ENCODE results near the gene FBXO21. TPM values are rescaled to one million over a fixed set of nuclear protein-coding genes. Genes with fewer than 3 reads are reported as not detected.
A peak's percentile ranks its signal among the peaks of the same experiment; 100 is the strongest.

Gene FBXO21
- total and polyA plus RNA-seq, 2 donors (not counting 1 experiment from before 2014, with no cell fraction given) = 31.3 to 81.3 TPM

DNA sequence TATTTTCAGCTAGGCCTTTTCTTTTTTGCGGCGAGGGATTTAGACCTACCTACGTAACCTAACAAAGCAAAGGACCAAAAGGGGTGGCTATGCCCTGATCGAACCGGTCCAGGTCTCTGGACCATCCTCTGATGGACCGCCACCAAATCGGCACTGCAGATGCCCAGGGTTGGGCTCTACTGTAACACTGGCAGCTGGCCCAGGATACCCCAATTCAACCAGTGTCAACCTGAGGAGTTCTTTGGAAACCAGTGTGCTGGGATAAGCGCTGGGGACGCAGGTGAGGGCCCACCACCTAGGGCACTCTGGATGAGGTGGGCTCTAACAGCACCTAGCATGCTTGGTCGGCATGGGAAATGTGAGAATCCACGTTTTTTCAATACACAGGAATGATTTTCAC, 32.2 kb downstream of the FBXO21 start:
- Histone ChIP-seq H3K27me3 (ENCODE audit: control insufficient read depth, insufficient read depth, low read length) (no peaks in the 10 kb centered on the region), H3K27ac (ENCODE audit: insufficient read depth, low read length) (no peak overlapping the region), H3K79me2 (ENCODE audit: control insufficient read depth, insufficient read depth, low read length) (no peaks in the 10 kb centered on the region), H3K36me3 (ENCODE audit: control insufficient read depth, insufficient read depth, low read length) (peaks cover 16% of the 10 kb centered on the region), H3K9ac (ENCODE audit: insufficient read depth, low read length) (no peak overlapping the region), H2AFZ (ENCODE audit: low read length) (no peak overlapping the region), H4K20me1 (ENCODE audit: control insufficient read depth, extremely low read depth, insufficient read depth, low read length) (no peaks in the 10 kb centered on the region), H3K4me2 (ENCODE audit: extremely low read depth, insufficient read depth, low read length) (no peak overlapping the region), H3K4me1 (ENCODE audit: control insufficient read depth, extremely low read depth, insufficient read depth, low read length) (no peaks in the 10 kb centered on the region), H3K4me3 (replicated peaks in 1 of 4; ENCODE audit: control extremely low read depth in 1 of 4, insufficient read depth in 1 of 4, low read depth in 3 of 4, low read length in 4 of 4) (no peak overlapping the region), H3K9me3 (ENCODE audit: control insufficient read depth, insufficient read depth, low read depth, low read length) (no peaks in the 10 kb centered on the region)
- no peak for DNase-seq (ENCODE audit: low read depth in 2 of 2)
- TF ChIP-seq, protein P1, sequence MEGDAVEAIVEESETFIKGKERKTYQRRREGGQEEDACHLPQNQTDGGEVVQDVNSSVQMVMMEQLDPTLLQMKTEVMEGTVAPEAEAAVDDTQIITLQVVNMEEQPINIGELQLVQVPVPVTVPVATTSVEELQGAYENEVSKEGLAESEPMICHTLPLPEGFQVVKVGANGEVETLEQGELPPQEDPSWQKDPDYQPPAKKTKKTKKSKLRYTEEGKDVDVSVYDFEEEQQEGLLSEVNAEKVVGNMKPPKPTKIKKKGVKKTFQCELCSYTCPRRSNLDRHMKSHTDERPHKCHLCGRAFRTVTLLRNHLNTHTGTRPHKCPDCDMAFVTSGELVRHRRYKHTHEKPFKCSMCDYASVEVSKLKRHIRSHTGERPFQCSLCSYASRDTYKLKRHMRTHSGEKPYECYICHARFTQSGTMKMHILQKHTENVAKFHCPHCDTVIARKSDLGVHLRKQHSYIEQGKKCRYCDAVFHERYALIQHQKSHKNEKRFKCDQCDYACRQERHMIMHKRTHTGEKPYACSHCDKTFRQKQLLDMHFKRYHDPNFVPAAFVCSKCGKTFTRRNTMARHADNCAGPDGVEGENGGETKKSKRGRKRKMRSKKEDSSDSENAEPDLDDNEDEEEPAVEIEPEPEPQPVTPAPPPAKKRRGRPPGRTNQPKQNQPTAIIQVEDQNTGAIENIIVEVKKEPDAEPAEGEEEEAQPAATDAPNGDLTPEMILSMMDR (conservative IDR thresholded peaks at IDR 0.05 in 1 of 2, IDR thresholded peaks at IDR 0.05 in 1 of 2; ENCODE audit: low read depth in 1 of 2, low read length in 2 of 2) = no peak
- TF ChIP-seq EZH2 (IDR thresholded peaks at IDR 0.05; ENCODE audit: low read length, missing control alignments) = no peak

DNA sequence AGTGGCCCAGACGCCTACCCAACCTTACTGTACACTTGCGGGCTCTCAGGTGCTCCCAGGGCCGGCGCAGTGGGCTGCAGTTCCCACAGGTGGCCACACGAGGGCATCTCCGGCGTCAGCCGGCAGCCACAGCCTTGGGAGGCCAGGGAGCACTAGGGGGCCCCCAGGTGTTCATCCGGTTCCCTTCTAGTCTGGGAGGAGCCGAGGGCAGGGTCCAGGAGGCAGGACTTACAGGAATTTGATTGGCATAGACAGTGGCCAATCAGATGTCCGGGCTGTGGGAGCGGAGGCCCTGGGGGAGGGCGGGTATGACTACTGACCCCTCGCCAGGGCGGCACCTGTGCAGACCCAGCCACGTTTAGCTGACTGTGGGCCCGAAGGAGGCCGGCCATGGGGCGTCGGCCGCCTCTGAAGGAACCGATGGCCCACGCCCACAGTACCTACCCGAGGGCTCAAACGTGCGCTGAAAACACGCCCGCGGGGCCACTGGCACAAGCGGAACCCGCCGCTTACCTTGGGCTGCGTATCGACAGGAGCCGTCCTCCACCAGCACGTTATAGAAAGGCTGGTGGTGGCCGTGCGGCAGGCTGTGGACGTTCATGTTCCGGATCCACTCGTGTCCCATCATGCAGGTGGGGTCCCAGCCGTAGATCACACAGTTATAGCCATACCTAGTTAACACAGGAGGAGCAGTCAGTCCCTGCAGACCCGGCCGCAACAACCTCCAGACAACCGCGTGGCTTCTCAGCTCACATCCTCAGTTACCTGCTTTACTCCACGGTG, 34.8 kb downstream of the FBXO21 start:
- no peaks in the 10 kb centered on the region for H3K9me3 ChIP-seq (ENCODE audit: control insufficient read depth, insufficient read depth, low read depth, low read length)
- H2AFZ ChIP-seq (ENCODE audit: low read length) = no peak overlapping the region
- no peaks in the 10 kb centered on the region for H3K4me1 ChIP-seq (ENCODE audit: control insufficient read depth, extremely low read depth, insufficient read depth, low read length)
- no peak overlapping the region for H3K27ac ChIP-seq (ENCODE audit: insufficient read depth, low read length)
- H3K9ac ChIP-seq (ENCODE audit: insufficient read depth, low read length) = no peak overlapping the region
- H3K36me3 ChIP-seq (ENCODE audit: control insufficient read depth, insufficient read depth, low read length) = peaks cover 8% of the 10 kb centered on the region
- no peak overlapping the region for H3K4me3 ChIP-seq (replicated peaks in 1 of 4; ENCODE audit: control extremely low read depth in 1 of 4, insufficient read depth in 1 of 4, low read depth in 3 of 4, low read length in 4 of 4)
- peak; percentile 26 to 46 for DNase-seq (ENCODE audit: low read depth in 2 of 2)
- H3K4me2 ChIP-seq (ENCODE audit: extremely low read depth, insufficient read depth, low read length) = no peak overlapping the region
- no peak for TF ChIP-seq EZH2 (IDR thresholded peaks at IDR 0.05; ENCODE audit: low read length, missing control alignments)
- TF ChIP-seq, protein P1 (conservative IDR thresholded peaks at IDR 0.05 in 1 of 2, IDR thresholded peaks at IDR 0.05 in 1 of 2; ENCODE audit: low read depth in 1 of 2, low read length in 2 of 2) = peak; percentile 53 to 59
- no peaks in the 10 kb centered on the region for H4K20me1 ChIP-seq (ENCODE audit: control insufficient read depth, extremely low read depth, insufficient read depth, low read length)
- no peaks in the 10 kb centered on the region for H3K27me3 ChIP-seq (ENCODE audit: control insufficient read depth, insufficient read depth, low read length)
- no peaks in the 10 kb centered on the region for H3K79me2 ChIP-seq (ENCODE audit: control insufficient read depth, insufficient read depth, low read length)

DNA sequence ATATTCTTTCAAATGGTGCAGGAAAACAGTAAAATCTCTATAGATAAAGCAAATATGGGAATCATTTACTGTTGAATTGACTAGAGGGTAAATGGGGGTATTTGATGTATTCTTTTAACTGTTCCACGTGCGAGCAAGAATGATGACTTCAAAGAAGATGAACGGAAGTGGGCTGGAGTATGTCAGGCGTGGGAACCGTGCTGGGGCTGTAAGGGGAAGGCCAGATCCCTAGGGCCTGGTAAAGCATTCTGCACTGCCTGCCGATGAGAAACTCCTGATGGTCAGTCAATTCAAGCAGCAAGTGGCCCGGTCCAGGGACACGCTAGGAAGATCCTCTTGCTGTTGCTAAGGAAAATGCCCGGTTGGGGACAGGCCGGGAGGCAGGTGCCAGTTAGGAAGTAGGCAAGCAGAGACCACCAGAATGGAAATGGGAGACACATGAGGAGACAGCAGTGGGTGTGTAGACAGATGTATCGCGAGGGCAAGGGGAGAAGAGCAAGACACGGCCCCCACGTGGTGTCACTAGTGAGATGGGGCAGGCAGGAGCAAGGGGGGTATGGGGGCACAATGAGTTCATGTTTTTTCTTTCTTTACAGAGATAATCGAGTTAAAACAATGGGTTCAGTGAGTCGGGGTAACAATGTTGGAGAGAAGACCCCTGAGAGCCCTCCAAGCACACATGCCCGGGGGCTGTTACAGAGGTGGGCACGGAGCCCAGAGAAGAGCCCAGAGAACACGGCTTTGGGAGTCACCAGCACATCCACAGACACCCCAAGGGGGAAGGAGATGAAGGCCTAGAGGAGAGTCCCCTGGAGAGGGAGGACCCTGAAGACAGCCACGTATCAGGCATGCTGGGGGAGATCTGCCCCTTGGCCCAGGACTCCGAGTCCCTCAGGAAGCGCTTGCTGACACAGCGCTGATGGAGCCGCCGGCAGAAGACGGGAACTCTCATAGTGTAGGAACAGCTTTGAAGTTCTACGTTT, 37.2 kb downstream of the FBXO21 start:
- Histone ChIP-seq H3K27me3 (ENCODE audit: control insufficient read depth, insufficient read depth, low read length) (no peaks in the 10 kb centered on the region), H3K27ac (ENCODE audit: insufficient read depth, low read length) (no peak overlapping the region), H3K79me2 (ENCODE audit: control insufficient read depth, insufficient read depth, low read length) (no peaks in the 10 kb centered on the region), H3K4me3 (replicated peaks in 1 of 4; ENCODE audit: control extremely low read depth in 1 of 4, insufficient read depth in 1 of 4, low read depth in 3 of 4, low read length in 4 of 4) (no peak overlapping the region), H3K4me2 (ENCODE audit: extremely low read depth, insufficient read depth, low read length) (no peak overlapping the region), H3K9me3 (ENCODE audit: control insufficient read depth, insufficient read depth, low read depth, low read length) (no peaks in the 10 kb centered on the region), H2AFZ (ENCODE audit: low read length) (no peak overlapping the region), H3K36me3 (ENCODE audit: control insufficient read depth, insufficient read depth, low read length) (peaks cover 8% of the 10 kb centered on the region), H4K20me1 (ENCODE audit: control insufficient read depth, extremely low read depth, insufficient read depth, low read length) (no peaks in the 10 kb centered on the region), H3K9ac (ENCODE audit: insufficient read depth, low read length) (no peak overlapping the region), H3K4me1 (ENCODE audit: control insufficient read depth, extremely low read depth, insufficient read depth, low read length) (no peaks in the 10 kb centered on the region)
- no peak for DNase-seq (ENCODE audit: low read depth in 2 of 2)
- TF ChIP-seq, protein P1 (conservative IDR thresholded peaks at IDR 0.05 in 1 of 2, IDR thresholded peaks at IDR 0.05 in 1 of 2; ENCODE audit: low read depth in 1 of 2, low read length in 2 of 2) = no peak
- TF ChIP-seq EZH2 (IDR thresholded peaks at IDR 0.05; ENCODE audit: low read length, missing control alignments) = no peak
